HG03342 (cell line): ENCODE measurements around the gene EHD3.
"Not testable (repeated sequence)": the region's sequence is repeated elsewhere in the genome, so short reads cannot be mapped to it uniquely, and the experiment has no call there.

Experiments used
- ATAC-seq: cut with Tn5 transposase; IDR thresholded peaks from one replicate; pipeline ENCODE4 v1.9.1; 2021; ENCODE audit warnings: mild to moderate bottlenecking, moderate library complexity; ENCODE audit not compliant: unreplicated experiment

Gene EHD3

DNA sequence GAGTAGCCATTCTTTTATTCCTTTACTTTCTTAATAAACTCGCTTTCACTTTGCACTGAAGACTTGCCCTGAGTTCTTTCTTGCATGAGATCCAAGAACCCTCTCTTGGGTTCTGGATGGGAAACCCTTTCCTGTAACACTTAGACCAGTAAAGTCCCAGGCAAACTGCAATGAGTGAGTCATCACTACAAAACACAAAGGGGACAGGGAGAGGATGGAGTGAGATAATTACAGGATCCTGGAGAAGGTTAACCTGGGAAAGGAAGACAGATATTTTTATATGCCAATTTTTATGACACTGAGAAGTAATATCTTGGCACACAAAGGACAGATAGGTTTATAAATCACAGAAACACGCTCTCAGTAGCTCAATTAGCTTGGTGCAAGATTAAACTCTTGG, 48.7 kb downstream of the EHD3 start:
- ATAC-seq: no peak

DNA sequence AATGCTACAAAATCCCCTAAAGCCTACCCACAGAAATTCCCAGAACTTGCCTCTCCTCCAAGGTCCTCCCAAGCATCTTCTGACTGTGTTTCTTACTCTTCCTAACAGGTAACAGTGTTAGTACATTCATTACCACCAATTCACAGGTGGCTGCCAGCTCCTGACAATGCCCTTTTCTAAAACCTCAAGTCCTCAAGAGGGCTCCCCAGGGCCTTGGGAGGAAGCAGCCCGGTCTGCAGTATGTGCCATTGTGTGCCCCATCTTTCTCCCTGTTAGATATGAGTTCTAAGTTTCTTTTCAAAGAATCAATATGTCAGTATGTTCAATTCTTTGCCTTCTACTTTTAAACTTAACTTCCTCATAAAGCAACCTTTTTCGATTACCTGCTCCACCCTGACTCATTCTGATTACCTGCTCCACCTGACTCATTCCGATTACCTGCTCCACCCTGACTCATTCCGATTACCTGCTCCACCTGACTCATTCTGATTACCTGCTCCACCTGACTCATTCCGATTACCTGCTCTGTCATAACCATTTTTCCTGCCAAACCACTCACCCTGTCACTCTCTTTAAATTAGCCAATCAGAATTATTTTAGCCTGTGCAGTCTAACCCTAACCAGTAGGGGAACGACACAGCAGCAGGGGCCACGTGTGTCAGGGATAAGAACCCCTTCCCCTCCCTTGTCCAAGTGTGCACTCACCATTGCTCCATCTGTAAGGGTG, 49.4 kb downstream of the EHD3 start:
- ATAC-seq: not testable (repeated sequence)

DNA sequence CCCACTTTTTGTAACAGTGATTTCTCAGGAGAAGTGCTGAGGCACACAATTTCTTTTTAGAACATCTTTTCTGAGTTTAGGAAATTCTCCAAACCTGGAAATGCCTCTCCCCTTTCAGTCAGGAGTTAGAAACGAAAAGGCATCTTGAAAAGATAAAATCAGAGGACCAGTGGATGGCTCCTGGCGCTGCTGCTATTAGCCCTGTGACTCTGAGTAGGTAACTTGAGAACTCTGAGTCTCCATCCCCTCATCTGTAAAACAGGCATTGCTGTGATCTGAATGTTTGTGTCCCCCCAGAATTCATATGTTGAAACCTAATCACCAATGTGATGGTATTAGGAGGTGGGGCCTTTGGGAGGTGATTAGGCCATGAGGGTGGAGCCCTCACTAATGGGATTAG, 50.2 kb downstream of the EHD3 start:
- ATAC-seq: no peak

DNA sequence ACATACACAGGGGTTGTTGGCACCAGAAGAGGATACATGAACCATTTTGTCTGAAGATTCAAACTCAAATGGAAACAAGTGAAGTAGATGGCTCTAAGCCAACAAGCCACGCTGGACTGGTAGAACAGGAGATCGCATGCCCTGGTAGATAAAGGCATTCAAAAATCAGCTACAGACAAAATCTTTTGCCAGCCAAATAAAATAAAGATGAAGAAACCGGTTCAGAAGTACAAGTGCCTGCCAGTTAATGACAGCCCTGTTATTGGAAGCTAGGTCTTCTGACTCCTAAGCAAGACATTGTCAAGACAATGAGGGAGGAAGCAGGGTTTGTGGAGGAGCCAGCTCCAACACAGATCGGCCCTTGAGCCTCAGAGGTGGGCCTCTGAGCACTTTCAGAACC, 52.3 kb downstream of the EHD3 start:
- ATAC-seq: no peak

GRCh38 chr2:31286961-31287550, 53.1 kb downstream of the EHD3 start:
- no peak for ATAC-seq

DNA sequence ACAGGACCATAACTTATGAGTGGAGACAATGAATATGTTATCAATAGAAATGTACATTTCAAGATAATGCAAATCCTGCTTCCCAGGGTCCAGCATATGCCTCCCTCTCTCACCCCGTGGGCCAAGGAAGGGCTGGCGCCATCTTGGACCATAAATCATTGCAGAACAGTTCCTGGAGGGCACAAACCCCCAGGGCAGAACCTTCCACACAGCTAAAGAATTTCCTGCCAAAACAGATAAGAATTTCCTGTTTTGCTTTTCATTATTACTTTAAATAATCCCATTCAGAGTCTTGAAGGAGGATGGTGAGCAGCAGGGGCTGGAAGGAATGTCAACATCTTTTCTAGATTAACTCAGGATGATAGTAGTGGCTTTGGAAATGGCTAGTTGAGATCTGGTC, 53.7 kb downstream of the EHD3 start:
- no peak for ATAC-seq

DNA sequence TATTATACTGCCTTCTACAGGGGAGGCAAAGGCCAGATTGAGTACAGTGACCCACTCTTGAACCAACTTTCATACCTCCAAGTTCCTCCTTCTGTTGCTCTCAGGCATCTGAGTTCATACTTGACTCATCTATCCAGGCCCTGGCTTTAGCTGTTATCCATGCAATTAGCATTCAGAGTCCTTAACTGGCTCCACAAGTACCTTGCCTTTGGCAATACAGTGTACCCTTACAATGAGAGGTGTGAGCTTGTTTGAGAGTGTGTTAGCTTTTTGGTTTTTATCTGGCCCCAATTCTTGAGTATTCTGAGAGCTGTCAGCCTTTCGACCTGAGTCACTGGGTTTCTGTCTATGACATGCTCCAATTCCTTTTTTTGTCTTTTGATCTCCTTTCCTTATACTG, 60.2 kb downstream of the EHD3 start:
- no peak for ATAC-seq

GRCh38 chr2:31296641-31297287, 62.8 kb downstream of the EHD3 start:
- ATAC-seq: no peak

- ATAC-seq: no peak
Measured at GRCh38 chr2:31297751-31298150, 63.8 kb downstream of the EHD3 start.

DNA sequence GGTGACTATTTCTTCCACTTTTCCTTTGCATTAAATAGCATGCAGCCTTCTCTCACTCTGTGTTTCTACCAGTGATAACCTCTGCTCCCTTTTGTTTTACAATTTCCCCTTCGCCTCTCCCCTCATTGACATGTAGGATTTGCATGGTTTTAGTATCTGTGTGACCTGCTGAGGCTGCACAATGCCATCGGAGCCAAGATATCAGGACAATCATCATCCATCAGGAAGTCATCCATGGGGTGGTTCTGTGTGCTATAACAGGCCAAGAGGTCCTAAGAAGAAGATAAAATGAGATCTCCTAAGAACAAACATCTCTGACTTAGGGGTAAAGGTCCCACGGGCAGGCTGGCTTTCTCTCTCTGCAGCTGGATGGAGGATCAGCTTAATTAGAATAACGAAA, 65.6 kb downstream of the EHD3 start:
- no peak for ATAC-seq

GRCh38 chr2:31300309-31300708, 66.4 kb downstream of the EHD3 start:
- no peak for ATAC-seq

- ATAC-seq: no peak
Measured at GRCh38 chr2:31302940-31303563, 69.1 kb downstream of the EHD3 start.

GRCh38 chr2:31304816-31305215, 70.9 kb downstream of the EHD3 start:
- ATAC-seq: no peak

DNA sequence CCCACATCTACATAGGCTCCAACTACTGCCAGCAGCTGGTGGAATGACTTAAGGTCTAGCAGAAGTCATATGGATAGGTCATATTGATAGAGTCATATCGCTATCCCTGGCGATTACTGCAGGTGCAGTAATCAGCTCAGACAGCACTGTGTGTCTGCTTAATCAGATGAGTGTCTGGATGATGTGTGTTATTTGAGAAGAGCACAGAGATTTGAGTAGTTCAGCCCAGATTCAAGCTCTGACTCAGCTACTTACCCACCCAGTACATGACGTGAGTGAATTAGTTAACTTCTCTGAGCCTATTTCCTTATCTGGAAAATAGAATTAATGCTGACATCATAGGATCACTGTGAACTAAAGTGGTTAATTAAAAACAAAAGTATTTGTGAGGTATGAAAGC, 78.9 kb downstream of the EHD3 start:
- ATAC-seq: no peak

DNA sequence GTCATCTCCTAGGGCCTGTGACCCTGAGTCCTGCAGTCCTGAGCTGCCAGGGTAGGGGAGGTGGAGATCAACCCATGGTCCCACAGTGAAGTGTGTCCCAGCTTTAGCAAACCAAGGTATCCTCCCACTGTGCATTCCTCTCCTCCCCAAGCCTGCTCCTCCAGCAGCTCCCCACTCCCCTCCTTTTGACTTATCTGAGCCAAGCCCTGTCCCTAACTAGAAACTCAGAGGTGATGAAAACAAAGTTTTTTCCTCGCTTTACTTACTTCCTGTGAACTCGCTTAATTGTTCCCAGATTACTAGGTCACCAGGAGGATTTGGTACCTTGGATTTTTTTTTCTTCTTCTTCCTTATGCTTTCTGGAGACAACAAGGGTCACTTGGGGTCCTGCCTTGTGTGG, 80.8 kb downstream of the EHD3 start:
- no peak for ATAC-seq

DNA sequence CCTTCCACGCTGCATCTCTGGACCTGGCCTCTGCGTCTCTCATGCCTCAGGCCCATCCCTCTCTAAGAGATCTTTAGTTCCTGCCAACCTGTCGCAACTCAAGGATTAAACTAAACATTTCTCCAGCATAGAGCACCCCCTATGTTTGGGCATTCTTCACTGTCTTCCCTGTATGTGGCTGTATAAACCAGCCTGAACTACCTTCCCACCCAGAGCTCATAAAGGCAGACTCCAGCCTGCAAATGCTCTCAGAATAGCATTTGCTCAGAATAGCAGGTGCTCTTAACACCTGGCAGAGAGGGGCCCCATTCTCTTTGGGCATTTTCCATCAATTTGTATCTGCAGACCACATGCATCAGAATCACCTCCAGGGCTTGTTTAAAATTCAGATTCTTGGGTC, 83.4 kb downstream of the EHD3 start:
- ATAC-seq: no peak

- ATAC-seq: peak; percentile 71
Measured at GRCh38 chr2:31318361-31319336, 84.7 kb downstream of the EHD3 start.
